HG03442 (cell line): Measurements from ENCODE around the gene RAD51B.

Source experiments
- ATAC-seq: cut with Tn5 transposase; IDR thresholded peaks from one replicate; pipeline ENCODE4 v1.9.1; 2021; ENCODE audit warnings: mild to moderate bottlenecking, moderate library complexity; ENCODE audit not compliant: unreplicated experiment

Gene RAD51B

DNA sequence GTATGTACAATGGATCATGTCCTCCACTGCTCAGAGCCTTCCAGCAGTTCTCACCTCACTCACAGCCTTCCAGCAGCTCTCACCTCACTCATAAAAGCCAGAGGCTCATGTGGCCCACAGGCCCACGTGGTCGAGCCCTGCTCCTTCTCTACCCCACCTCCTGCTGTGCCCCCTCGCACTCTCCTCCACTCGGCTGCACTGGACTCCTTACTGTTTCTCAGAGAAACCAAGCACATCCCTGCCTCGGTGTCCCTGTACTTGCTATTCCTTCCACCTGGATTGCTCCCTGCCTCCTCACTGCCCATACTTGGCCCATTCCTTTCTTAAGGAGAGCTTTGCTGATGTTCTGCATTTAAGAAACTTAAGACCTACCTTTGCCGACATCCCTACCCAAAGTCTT lies 753.5 kb downstream of the RAD51B start:
- no peak for ATAC-seq

GRCh38 chr14:68573722-68574121 lies 754.1 kb downstream of the RAD51B start:
- ATAC-seq, result no peak

- ATAC-seq, result no peak
Observed at GRCh38 chr14:68574461-68574860, 754.9 kb downstream of the RAD51B start.

GRCh38 chr14:68574906-68575305 lies 755.3 kb downstream of the RAD51B start:
- ATAC-seq, result no peak

- no peak for ATAC-seq
Observed at GRCh38 chr14:68575426-68575825, 755.8 kb downstream of the RAD51B start.

DNA sequence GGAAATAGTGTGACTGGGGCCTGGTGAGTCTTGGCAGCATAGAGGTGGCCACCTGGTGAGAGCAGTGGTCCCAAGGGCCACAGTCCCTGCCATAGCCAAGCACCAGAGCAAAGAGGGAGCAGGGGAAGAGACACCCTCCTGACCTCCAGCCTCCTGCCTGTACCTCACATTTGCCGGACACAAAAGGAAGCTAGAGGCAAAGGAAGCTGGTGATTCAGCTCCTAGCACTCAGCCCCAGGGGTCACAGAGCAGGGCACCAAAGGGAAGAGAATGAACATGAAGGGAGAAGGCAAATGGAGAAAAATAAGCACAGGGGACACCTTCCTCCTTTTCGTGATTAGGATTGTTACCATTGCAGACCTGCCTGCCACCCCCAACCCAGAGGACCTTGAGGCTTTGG lies 756.5 kb downstream of the RAD51B start:
- no peak for ATAC-seq

GRCh38 chr14:68576496-68577244 lies 757.1 kb downstream of the RAD51B start:
- ATAC-seq, result no peak

DNA sequence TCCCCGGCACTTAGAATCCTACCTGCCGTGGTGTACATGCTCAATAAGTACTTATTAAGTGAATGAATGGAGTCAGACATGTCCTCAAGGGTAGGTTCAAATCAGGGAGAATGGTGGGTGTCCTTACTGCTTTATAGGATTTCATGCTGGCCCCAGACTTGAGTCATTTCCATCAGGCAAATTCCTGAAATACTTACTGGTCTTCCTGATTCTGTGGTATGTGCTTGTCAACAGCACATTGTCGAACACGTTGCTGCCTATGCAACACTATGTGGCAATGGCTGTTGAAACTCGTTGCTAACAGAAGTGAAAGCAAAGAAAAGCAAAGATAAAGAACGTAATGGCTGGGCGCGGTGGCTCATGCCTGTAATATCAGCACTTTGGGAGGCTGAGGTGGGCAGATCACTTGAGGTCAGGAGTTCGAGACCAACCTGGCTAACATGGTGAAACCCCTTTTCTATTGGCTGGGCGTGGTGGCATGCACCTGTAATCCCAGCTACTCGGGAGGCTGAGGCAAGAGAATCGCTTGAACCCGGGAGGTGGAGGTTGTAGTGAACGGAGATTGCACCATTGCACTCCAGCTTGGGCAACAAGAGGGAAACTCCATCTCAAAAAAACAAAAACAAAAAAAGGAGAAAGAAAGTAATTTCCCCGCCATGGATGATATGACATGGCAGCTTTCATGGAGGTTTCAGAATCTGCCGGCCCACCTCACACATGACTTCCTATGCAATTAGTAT lies 758.4 kb downstream of the RAD51B start:
- ATAC-seq, result no peak

DNA sequence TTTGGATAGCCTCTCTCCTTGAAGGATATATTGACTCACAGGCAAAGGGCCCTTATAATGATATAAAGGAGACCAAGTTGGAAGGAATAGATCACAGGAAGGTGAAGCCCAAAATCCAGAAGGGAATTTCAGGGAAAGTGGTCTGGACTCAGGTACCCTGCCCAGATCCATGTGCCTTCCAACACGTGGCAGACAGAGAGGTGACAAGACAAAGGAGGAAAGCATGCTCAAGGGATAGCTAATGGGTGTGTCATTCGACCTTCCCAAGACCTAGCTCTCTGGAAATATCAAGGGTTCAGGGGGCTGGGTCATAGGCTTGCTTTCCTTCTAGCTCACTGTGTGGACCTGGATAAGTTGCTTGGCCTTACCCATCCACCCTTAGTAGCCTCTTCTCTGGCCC lies 759.0 kb downstream of the RAD51B start:
- no peak for ATAC-seq

DNA sequence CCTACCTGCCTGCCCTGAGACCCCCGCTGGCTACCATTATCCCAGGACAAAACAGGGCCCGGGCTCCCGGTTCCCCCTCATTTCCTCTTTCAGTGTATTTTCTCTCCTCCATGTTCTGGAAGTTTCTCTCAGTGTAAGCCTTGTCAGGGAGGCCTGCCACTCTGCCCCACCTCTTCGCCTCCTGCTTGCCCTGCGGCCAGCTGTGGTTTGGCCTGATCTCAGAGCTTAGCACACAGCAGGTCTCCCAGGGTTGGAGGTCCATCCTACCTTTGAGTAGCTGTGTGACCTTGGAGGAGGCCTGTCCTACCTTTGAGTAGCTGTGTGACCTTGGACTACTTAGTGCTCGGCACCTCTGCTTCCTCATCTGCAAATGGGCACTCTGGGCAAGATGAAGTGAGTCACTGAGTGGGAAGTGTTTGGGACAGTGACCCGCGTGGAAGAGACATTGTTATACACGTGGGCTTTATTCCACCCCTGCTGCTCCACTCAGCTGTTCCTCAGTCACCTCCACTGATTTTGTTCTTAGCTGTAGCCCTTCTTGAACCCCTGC lies 760.6 kb downstream of the RAD51B start:
- no peak for ATAC-seq

DNA sequence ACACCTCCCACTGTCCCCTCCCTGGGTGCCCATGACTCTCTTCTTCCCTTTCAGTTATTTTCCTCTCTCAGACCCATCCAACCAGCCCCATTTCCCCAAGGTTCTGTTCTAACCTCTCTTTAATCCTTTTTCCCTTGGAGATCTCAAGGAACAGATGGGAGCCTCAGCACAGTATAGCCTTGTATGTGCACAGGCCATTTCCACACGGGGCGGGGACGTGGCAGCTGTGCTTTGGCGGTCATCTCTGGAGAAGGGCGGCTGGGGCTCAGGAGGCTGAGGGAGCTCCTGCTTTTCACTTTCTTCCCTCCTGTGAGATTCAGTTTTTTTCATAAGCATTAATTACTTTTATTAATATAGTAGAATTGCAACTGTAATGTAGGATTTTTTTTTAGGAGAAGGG lies 761.1 kb downstream of the RAD51B start:
- no peak for ATAC-seq

- ATAC-seq, result no peak
Observed at GRCh38 chr14:68583548-68584280, 764.1 kb downstream of the RAD51B start.

DNA sequence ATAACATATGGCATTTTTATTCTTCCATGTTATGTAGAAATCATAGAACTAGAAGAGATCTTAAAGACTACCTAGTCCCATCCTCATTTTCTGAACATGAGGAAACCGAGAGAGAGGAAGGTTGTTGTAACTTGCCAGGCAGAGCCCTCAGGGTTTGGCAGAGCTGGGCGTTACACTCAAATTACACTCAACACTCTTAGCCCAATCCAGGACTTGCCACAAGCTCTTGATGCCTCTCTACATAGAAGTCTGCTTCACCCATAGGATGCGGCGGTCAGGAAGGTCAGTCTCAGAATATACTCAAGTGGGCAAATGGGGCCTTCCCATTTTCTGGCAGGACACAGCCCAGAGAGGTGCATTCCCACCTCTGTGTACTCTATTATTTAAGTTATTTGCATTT lies 765.2 kb downstream of the RAD51B start:
- ATAC-seq, result no peak

- no peak for ATAC-seq
Observed at GRCh38 chr14:68585690-68586089, 766.1 kb downstream of the RAD51B start.

- no peak for ATAC-seq
Observed at GRCh38 chr14:68586896-68587751, 767.5 kb downstream of the RAD51B start.

- no peak for ATAC-seq
Observed at GRCh38 chr14:68587931-68588330, 768.4 kb downstream of the RAD51B start.

DNA sequence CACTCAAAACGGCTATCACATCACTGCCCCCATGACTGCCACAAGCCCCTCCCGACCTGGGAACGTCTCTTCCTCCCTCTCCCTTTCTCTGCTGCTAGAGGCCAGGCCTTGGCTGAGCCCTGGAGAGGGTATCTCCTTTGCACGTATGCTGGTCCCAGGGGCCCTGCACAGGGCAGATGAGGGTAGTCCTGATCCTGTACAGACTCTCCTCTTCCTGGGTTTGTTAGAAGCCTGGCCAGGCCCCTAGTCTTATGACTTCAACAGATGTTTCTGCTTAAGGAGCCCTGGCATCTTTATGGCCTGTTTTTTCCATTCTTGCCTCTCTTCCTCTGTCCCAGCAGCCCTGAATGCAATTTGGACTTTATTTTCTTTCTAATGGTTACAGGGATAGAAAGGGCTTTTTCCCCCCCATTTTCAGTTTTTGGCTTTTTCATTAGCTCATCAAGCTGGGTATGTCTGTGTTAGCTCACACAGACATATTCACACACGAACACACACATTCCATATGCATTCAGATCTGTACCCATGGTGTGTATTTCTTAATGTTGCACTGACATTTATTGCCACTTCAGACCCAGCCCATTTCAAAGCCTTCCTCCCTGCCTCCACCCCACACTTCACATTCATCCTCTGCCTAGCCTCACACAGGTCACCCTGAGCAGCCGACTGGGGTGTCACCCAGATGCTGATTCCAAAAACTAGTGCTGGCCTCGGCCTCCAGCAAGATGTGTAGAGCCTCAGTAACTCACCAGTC lies 770.0 kb downstream of the RAD51B start:
- no peak for ATAC-seq

- ATAC-seq, result no peak
Observed at GRCh38 chr14:68590201-68590522, 770.6 kb downstream of the RAD51B start.

- ATAC-seq, result no peak
Observed at GRCh38 chr14:68591786-68592185, 772.2 kb downstream of the RAD51B start.

DNA sequence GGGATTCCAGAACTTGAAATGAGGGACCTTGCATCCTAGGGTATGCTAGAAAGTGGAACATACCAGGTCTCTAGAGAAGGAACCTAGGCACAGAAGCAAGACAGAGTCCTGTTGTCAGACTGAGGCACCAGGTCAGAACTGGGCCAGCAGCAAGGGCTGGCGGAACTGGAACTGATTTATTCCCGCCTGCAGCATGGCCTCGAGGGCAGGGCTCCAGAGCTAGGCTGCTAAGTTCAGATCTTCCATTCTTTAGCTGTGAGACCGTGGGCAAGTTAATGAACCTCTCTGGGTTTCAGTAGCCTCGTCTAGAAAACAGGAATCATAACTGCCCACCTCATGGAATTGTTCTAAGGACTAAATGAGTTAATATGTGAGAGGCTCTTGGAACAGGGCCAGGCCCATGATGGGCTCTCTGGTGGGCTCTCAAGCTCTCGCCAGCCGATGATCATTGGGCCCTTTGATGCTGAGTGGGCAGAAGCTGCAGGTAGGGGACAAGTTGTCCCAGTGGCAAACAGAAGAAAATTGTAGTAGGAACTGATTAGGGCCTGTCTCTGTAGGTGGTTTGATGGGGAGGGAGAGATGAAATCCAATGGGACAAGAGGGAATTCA lies 773.5 kb downstream of the RAD51B start:
- ATAC-seq, result no peak
